Left renal cortex interstitium (tissue), 4 donors: ENCODE results near the gene PIGBOS1. TPM values are rescaled to one million over a fixed set of nuclear protein-coding genes. Genes with fewer than 3 reads are reported as not detected.

Experiments
- DNase-seq, 4 donors: peaks; one replicate each; pipeline ENCODE4 v3.0.0-alpha.2; 2013; ENCODE audit warnings: low read depth in 4 of 4, low spot score in 2 of 4, missing footprints in 1 of 4
- polyA plus RNA-seq, 4 donors: library from polyadenylated mRNA; unstranded; fragments of 120-200 nt; gene quantifications; one replicate each; pipeline ENCODE4 v1.2.1, GENCODE V29; 2013; ENCODE audit not compliant: insufficient read length in 4 of 4

PIGBOS1 gene
- polyA plus RNA-seq, 4 donors, result 15.7 to 17.3 (median 16.9) TPM

DNA sequence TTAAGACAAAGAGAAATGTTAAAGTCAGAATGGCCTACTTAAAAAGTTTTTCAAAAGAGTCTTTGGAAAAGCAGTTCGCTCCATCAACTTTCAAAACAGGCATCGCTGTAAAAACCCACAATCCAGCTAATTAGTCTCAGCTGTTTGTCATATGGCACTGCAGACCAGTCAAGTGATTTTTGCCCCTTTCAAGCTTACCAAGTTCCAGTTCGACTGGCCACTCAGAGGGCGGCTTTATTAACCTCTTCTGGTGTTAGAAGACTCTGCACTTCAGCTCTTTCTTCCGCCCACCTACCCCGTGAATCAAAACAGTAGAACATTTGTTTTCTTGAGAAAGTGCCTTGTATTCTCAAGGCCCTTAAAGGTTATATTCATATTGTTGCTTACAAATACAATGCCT is 48.6 kb downstream of the PIGBOS1 start:
- no peak for DNase-seq

GRCh38 chr15:55268176-55268695 is 50.7 kb downstream of the PIGBOS1 start:
- DNase-seq, result no peak

- DNase-seq, result no peak
Observed at GRCh38 chr15:55267401-55268175, 51.3 kb downstream of the PIGBOS1 start.

Other genes with a start within 250 kb of the PIGBOS1 start
- 100 to 1,000 TPM in 3 of 4 donors, 10 to 100 TPM in 1; 99.7 to 146 (median 134) TPM for gene RSL24D1, start 122.2 kb downstream of the PIGBOS1 start, polyA plus RNA-seq
- 10 to 100 TPM; 15.5 to 19.2 (median 18.2) TPM for gene RAB27A, start 29.3 kb downstream of the PIGBOS1 start, polyA plus RNA-seq
- 10 to 100 TPM; 18.4 to 25.2 (median 20.1) TPM for gene PIGB, start 99 bp upstream of the PIGBOS1 start, polyA plus RNA-seq
- 10 to 100 TPM; 45.6 to 61.4 (median 55.4) TPM for gene CCPG1, start 89.2 kb upstream of the PIGBOS1 start, polyA plus RNA-seq
- 1 to 10 TPM; 5.9 to 7.7 (median 6.9) TPM for gene PIERCE2, start 89.4 kb upstream of the PIGBOS1 start, polyA plus RNA-seq
- gene DNAAF4, start 189.1 kb upstream of the PIGBOS1 start, polyA plus RNA-seq, result 10 to 100 TPM in 2 of 4 donors, 1 to 10 TPM in 2; 9.0 to 12.4 (median 10.7) TPM